ENCODE results near the gene ANKS4B. TPM values are rescaled to one million over a fixed set of nuclear protein-coding genes. Genes with fewer than 3 reads are reported as not detected.

Gene ANKS4B
- total RNA-seq, 1 experiment from 2014 or later = 0.07 TPM

GRCh38 chr16:21186326-21186691 is 47.2 kb upstream of the ANKS4B start:
- H3K27ac Mint-ChIP-seq = no peak overlapping the region
- H3K4me1 Mint-ChIP-seq = no peaks in the 10 kb centered on the region
- H3K4me3 Mint-ChIP-seq = no peak overlapping the region
- peaks cover 38% of the 10 kb centered on the region for H3K9me3 Mint-ChIP-seq
- TF ChIP-seq MYBL2 (CRISPR knock-in tag; IDR thresholded peaks at IDR 0.05) (no peak), RORB (CRISPR knock-in tag; IDR thresholded peaks at IDR 0.05) (no peak), TEAD1 (CRISPR knock-in tag; IDR thresholded peaks at IDR 0.05) (no peak), ZNF425 (CRISPR knock-in tag; conservative IDR thresholded peaks at IDR 0.05) (no peak), ATF6 (CRISPR knock-in tag; IDR thresholded peaks at IDR 0.05) (no peak), E2F4 (CRISPR knock-in tag; IDR thresholded peaks at IDR 0.05; ENCODE audit: borderline replicate concordance, low read depth) (no peak), CBFB (CRISPR knock-in tag; IDR thresholded peaks at IDR 0.05; ENCODE audit: low read depth) (no peak), GTF2I (CRISPR knock-in tag; conservative IDR thresholded peaks at IDR 0.05) (no peak), RELA (CRISPR knock-in tag; IDR thresholded peaks at IDR 0.05; ENCODE audit: borderline replicate concordance) (no peak), ZNF317 (CRISPR knock-in tag; IDR thresholded peaks at IDR 0.05; ENCODE audit: borderline replicate concordance, low read depth) (no peak), SMAD4 (CRISPR knock-in tag; IDR thresholded peaks at IDR 0.05) (no peak), E2F1 (CRISPR knock-in tag; IDR thresholded peaks at IDR 0.05) (no peak)
- ChIA-PET POLR2A (interaction anchor here (0.6 kb wide), 2 partner anchors 109 to 156 kb away, joined by 3 to 5 read pairs; no protein-coding TSS in a partner anchor), CTCF (interaction anchor here (0.7 to 5.8 kb wide), 4 partner anchors 27 to 115 kb away, joined by 3 to 186 read pairs (median 4); partner anchors contain the start of gene LDAF1)
- H3K27me3 Mint-ChIP-seq (ENCODE audit: low read depth) = peaks cover 7% of the 10 kb centered on the region; the same call in 1 of the 2 replicates
- peaks cover 30% of the 10 kb centered on the region for H3K36me3 Mint-ChIP-seq
- ATAC-seq (no peak), DNase-seq (ENCODE audit: low spot score) (no peak)

GRCh38 chr16:21189311-21189710 is 44.2 kb upstream of the ANKS4B start:
- ChIA-PET CTCF (interaction anchor here (0.5 to 5.8 kb wide), 31 partner anchors 8 to 1172 kb away, joined by 3 to 186 read pairs (median 4); partner anchors contain the start of genes ANKS4B, CRYM and DNAH3), POLR2A (interaction anchor here (1.0 to 1.9 kb wide), 2 partner anchors 33 to 112 kb away, joined by 3 to 15 read pairs; no protein-coding TSS in a partner anchor)
- ATAC-seq (no peak), DNase-seq (ENCODE audit: low spot score) (no peak)
- H3K27me3 Mint-ChIP-seq (ENCODE audit: low read depth) = peaks cover 7% of the 10 kb centered on the region
- H3K4me1 Mint-ChIP-seq = no peaks in the 10 kb centered on the region
- peaks cover 3% of the 10 kb centered on the region; the same call in 1 of the 2 replicates for H3K36me3 Mint-ChIP-seq
- TF ChIP-seq FOXJ3 (CRISPR knock-in tag; IDR thresholded peaks at IDR 0.05; ENCODE audit: borderline replicate concordance) (no peak), ATF1 (CRISPR knock-in tag; IDR thresholded peaks at IDR 0.05) (no peak), ZSCAN18 (CRISPR knock-in tag; IDR thresholded peaks at IDR 0.05) (no peak), GTF2I (CRISPR knock-in tag; conservative IDR thresholded peaks at IDR 0.05) (no peak), FOXK1 (CRISPR knock-in tag; IDR thresholded peaks at IDR 0.05) (no peak), E2F4 (CRISPR knock-in tag; IDR thresholded peaks at IDR 0.05; ENCODE audit: borderline replicate concordance, low read depth) (no peak), USF1 (CRISPR knock-in tag; IDR thresholded peaks at IDR 0.05) (no peak), MAX (CRISPR knock-in tag; IDR thresholded peaks at IDR 0.05) (no peak), SMAD3 (CRISPR knock-in tag; IDR thresholded peaks at IDR 0.05; ENCODE audit: borderline replicate concordance) (no peak)
- H3K9me3 Mint-ChIP-seq = peaks cover 22% of the 10 kb centered on the region
- H3K27ac Mint-ChIP-seq = no peak overlapping the region
- no peak overlapping the region for H3K4me3 Mint-ChIP-seq

Data from WTC11 (cell line).